ENCODE data around the gene PKN3. TPM values are rescaled to one million over a fixed set of nuclear protein-coding genes. Genes with fewer than 3 reads are reported as not detected.
A peak's percentile ranks its signal among the peaks of the same experiment; 100 is the strongest.

PKN3 gene
- total and polyA plus RNA-seq, 2 of the 13 experiments (the other 11 are each of a cell fraction or from before 2014, with no cell fraction given), result 10.5 to 13.2 TPM

GRCh38 chr9:128656416-128657343 is 45.6 kb upstream of the PKN3 start, which contains the start of gene DYNC2I2 (continued):
- TF ChIP-seq SALL1 (CRISPR knock-in tag; IDR thresholded peaks at IDR 0.05) (peak; percentile 72), HINFP (CRISPR knock-in tag; IDR thresholded peaks at IDR 0.05; ENCODE audit: low read depth) (peak; percentile 95), U2AF1 (optimal IDR thresholded peaks at IDR 0.05; ENCODE audit: low read depth, low read length) (no peak), ATF2 (CRISPR knock-in tag; IDR thresholded peaks at IDR 0.05) (peak; percentile 62; the same call in 1 of the 2 replicates), ZKSCAN5 (CRISPR knock-in tag; IDR thresholded peaks at IDR 0.05) (no peak), ZNF558 (CRISPR knock-in tag; IDR thresholded peaks at IDR 0.05; ENCODE audit: borderline replicate concordance) (no peak), ZNF550 (CRISPR knock-in tag; IDR thresholded peaks at IDR 0.05; ENCODE audit: borderline replicate concordance) (no peak), ZNF704 (CRISPR knock-in tag; IDR thresholded peaks at IDR 0.05; ENCODE audit: borderline replicate concordance) (0 out of 2 replicates have a peak, but pooled peaks have one; percentile 74), ZNF556 (CRISPR knock-in tag; IDR thresholded peaks at IDR 0.05; ENCODE audit: borderline replicate concordance) (peak; percentile 88), POLR2G (IDR thresholded peaks at IDR 0.05; ENCODE audit: low read depth, low read length) (peak; percentile 92), SKIL (CRISPR knock-in tag; IDR thresholded peaks at IDR 0.05; ENCODE audit: borderline replicate concordance) (no peak), ZNF350 (CRISPR knock-in tag; IDR thresholded peaks at IDR 0.05; ENCODE audit: borderline replicate concordance, low read depth) (peak; percentile 76), ZSCAN12 (CRISPR knock-in tag; IDR thresholded peaks at IDR 0.05) (no peak), ZBTB3 (CRISPR knock-in tag; IDR thresholded peaks at IDR 0.05; ENCODE audit: borderline replicate concordance, low read depth) (0 out of 2 replicates have a peak, but pooled peaks have one; percentile 79), ZNF749 (CRISPR knock-in tag; IDR thresholded peaks at IDR 0.05; ENCODE audit: borderline replicate concordance) (0 out of 2 replicates have a peak, but pooled peaks have one; percentile 20), ZNF513 (CRISPR knock-in tag; conservative IDR thresholded peaks at IDR 0.05) (no peak)
